Loucy (cell line): Measurements from ENCODE around the gene PAXIP1.

Experiments
- H2AFZ ChIP-seq: fragments of 200-600 bp; sonication (generic); 2 replicates; pipeline ENCODE4 v1.6.0; 2016; ENCODE audit warnings: antibody characterized with exemption, mild to moderate bottlenecking, low read length, moderate library complexity
- H3F3A ChIP-seq: fragments of 200-600 bp; 2 replicates; pipeline ENCODE4 v1.6.0; 2016; ENCODE audit warnings: antibody characterized with exemption, low read depth, mild to moderate bottlenecking
- H3K27me3 ChIP-seq: fragments of 200-600 bp; sonication (generic); 2 replicates; pipeline ENCODE4 v1.6.1; 2014; ENCODE audit warnings: low read length, mild to moderate bottlenecking; ENCODE audit not compliant: insufficient read depth, poor library complexity, severe bottlenecking
- H3K36me3 ChIP-seq: fragments of 200-600 bp; sonication (generic); 2 replicates; pipeline ENCODE4 v1.6.1; 2016; ENCODE audit warnings: low read length; ENCODE audit not compliant: insufficient read depth
- H3K4me1 ChIP-seq: fragments of 200-600 bp; sonication (generic); 2 replicates; pipeline ENCODE4 v1.5.1; 2014; ENCODE audit warnings: low read length, mild to moderate bottlenecking; ENCODE audit not compliant: insufficient read depth, poor library complexity, severe bottlenecking
- H3K4me2 ChIP-seq: fragments of 200-600 bp; sonication (generic); 2 replicates; pipeline ENCODE4 v1.6.0; 2014; ENCODE audit warnings: antibody characterized with exemption, low read length, low read depth, mild to moderate bottlenecking; ENCODE audit not compliant: poor library complexity, severe bottlenecking
- H3K4me3 ChIP-seq: fragments of 200-600 bp; sonication (generic); 2 replicates; pipeline ENCODE4 v1.5.1; 2014; ENCODE audit warnings: low read length, mild to moderate bottlenecking, mixed read lengths; ENCODE audit not compliant: poor library complexity, severe bottlenecking
- H3K79me2 ChIP-seq: fragments of 200-600 bp; sonication (generic); 2 replicates; pipeline ENCODE4 v1.6.1; 2014; ENCODE audit warnings: low read length; ENCODE audit not compliant: insufficient read depth
- H3K9ac ChIP-seq: fragments of 200-600 bp; sonication (generic); 2 replicates; pipeline ENCODE4 v1.6.0; 2014; ENCODE audit warnings: mild to moderate bottlenecking, low read depth, low read length, moderate library complexity; ENCODE audit not compliant: poor library complexity, severe bottlenecking
- H3K9me2 ChIP-seq: fragments of 200-600 bp; sonication (generic); replicated peaks from 2 replicates; pipeline ENCODE4 v1.6.1; 2016; ENCODE audit warnings: low read depth, low read length, mixed read lengths
- H3K9me3 ChIP-seq: fragments of 200-600 bp; sonication (generic); 2 replicates; pipeline ENCODE4 v1.6.1; 2014; ENCODE audit warnings: mild to moderate bottlenecking, antibody characterized with exemption, low read length, low read depth; ENCODE audit not compliant: insufficient read depth
- H4K20me1 ChIP-seq: fragments of 200-600 bp; sonication (generic); 2 replicates; pipeline ENCODE4 v1.6.0; 2014; ENCODE audit warnings: antibody characterized with exemption, low read length, mild to moderate bottlenecking; ENCODE audit not compliant: insufficient read depth, poor library complexity, severe bottlenecking
- CTCF ChIP-seq: fragments of 200-600 bp; sonication (generic); conservative IDR thresholded peaks from 2 replicates; pipeline ENCODE4 v1.5.1; 2014; ENCODE audit warnings: mild to moderate bottlenecking, antibody characterized with exemption, low read length
- EZH2phosphoT487 ChIP-seq: fragments of 200-600 bp; IDR thresholded peaks from 2 replicates; pipeline ENCODE4 v1.6.1; 2018; ENCODE audit warnings: antibody characterized with exemption, mild to moderate bottlenecking, moderate library complexity, borderline replicate concordance

PAXIP1 gene

GRCh38 chr7:154967401-154967955 is 35.4 kb downstream of the PAXIP1 start:
- no peak for TF ChIP-seq CTCF
- no peak for TF ChIP-seq EZH2phosphoT487
- no peaks in the 10 kb centered on the region for H3K9me3 ChIP-seq
- H3K4me2 ChIP-seq = no peak overlapping the region
- peaks cover 9% of the 10 kb centered on the region; the same call in 1 of the 2 replicates for H3K79me2 ChIP-seq
- no peaks in the 10 kb centered on the region for H3F3A ChIP-seq
- no peak overlapping the region for H3K9ac ChIP-seq
- no peak overlapping the region for H3K4me3 ChIP-seq
- H3K27me3 ChIP-seq = no peaks in the 10 kb centered on the region
- H2AFZ ChIP-seq = no peak overlapping the region
- H4K20me1 ChIP-seq = peaks cover 2% of the 10 kb centered on the region
- no peaks in the 10 kb centered on the region for H3K4me1 ChIP-seq
- peaks cover 81% of the 10 kb centered on the region for H3K36me3 ChIP-seq
- H3K9me2 ChIP-seq = no peaks in the 10 kb centered on the region

- peaks cover 95% of the 10 kb centered on the region for H3K36me3 ChIP-seq
- no peaks in the 10 kb centered on the region for H3K79me2 ChIP-seq
- no peak overlapping the region for H2AFZ ChIP-seq
Measured at GRCh38 chr7:154965014-154965413, 37.9 kb downstream of the PAXIP1 start.

GRCh38 chr7:154960063-154960790 is 42.7 kb downstream of the PAXIP1 start:
- peaks cover 92% of the 10 kb centered on the region; the same call in 1 of the 2 replicates for H3K36me3 ChIP-seq

More at GRCh38 chr7:154965014-154965413, 37.9 kb downstream of the PAXIP1 start:
- Histone ChIP-seq H4K20me1 (peaks cover 2% of the 10 kb centered on the region), H3K9ac (no peak overlapping the region), H3K27me3 (no peaks in the 10 kb centered on the region), H3K4me2 (no peak overlapping the region), H3F3A (no peaks in the 10 kb centered on the region), H3K4me1 (no peaks in the 10 kb centered on the region), H3K9me3 (no peaks in the 10 kb centered on the region), H3K9me2 (no peaks in the 10 kb centered on the region), H3K4me3 (no peak overlapping the region)
- TF ChIP-seq EZH2phosphoT487 (no peak), CTCF (no peak)

More at GRCh38 chr7:154960063-154960790, 42.7 kb downstream of the PAXIP1 start:
- TF ChIP-seq EZH2phosphoT487 (no peak), CTCF (no peak)
- Histone ChIP-seq H3K4me2 (no peak overlapping the region), H3K9ac (no peak overlapping the region), H3K79me2 (no peaks in the 10 kb centered on the region), H2AFZ (no peak overlapping the region), H3F3A (no peaks in the 10 kb centered on the region), H3K9me2 (no peaks in the 10 kb centered on the region), H3K27me3 (no peaks in the 10 kb centered on the region), H3K4me1 (no peaks in the 10 kb centered on the region), H4K20me1 (no peaks in the 10 kb centered on the region), H3K9me3 (no peaks in the 10 kb centered on the region), H3K4me3 (no peak overlapping the region)
